AG04450 (cell line): ENCODE results near the gene GLIPR1L2. TPM values are rescaled to one million over a fixed set of nuclear protein-coding genes. Genes with fewer than 3 reads are reported as not detected.
"Not testable (repeated sequence)": the region's sequence is repeated elsewhere in the genome, so short reads cannot be mapped to it uniquely, and the experiment has no call there.

Experiments used
- CTCF ChIA-PET: fragments of 300-600, 350-600 bp; formaldehyde crosslinking; extraction: SDS; loops from one replicate; lab custom pipeline; 2022; ENCODE audit warnings: antibody characterized with exemption, inconsistent platforms; lab: Charles Lee
- POLR2A ChIA-PET: fragments of 350-600 bp; formaldehyde crosslinking; extraction: SDS; loops from one replicate; lab custom pipeline; 2021; ENCODE audit warnings: antibody characterized with exemption, inconsistent platforms; lab: Yijun Ruan, JAX
- DNase-seq: peaks from one replicate; pipeline ENCODE4 v3.0.0-alpha.2; 2011; ENCODE audit warnings: low read depth, low spot score
- H3K27ac ChIP-seq: one replicate; pipeline ENCODE4 v1.5.1; 2012; ENCODE audit warnings: low read depth, low read length, control low read depth
- H3K27me3 ChIP-seq: one replicate; pipeline ENCODE4 v1.6.0; 2012; ENCODE audit warnings: low read length; ENCODE audit not compliant: control insufficient read depth, insufficient read depth
- H3K4me3 ChIP-seq: 2 replicates; pipeline ENCODE4 v1.5.1; 2011; ENCODE audit warnings: mild to moderate bottlenecking, low read depth, low read length, control low read depth
- H3K9me3 ChIP-seq: 2 replicates; pipeline ENCODE4 v1.5.1; 2012; ENCODE audit warnings: low read length; ENCODE audit not compliant: control insufficient read depth, insufficient read depth
- CTCF ChIP-seq: IDR thresholded peaks from 2 replicates; pipeline ENCODE4 v1.5.1; 2011; ENCODE audit warnings: low read depth, low read length, control low read depth, inconsistent platforms
- polyA plus RNA-seq: library from polyadenylated mRNA; depleted of rRNA; stranded (reverse); fragments of >200 nt; gene quantifications from 2 replicates; pipeline ENCODE4 v1.2.3, GENCODE V29; 2011

Gene GLIPR1L2
- polyA plus RNA-seq, 1 experiment = 0.27 TPM

- POLR2A ChIA-PET = no interaction called here
- DNase-seq = no peak
- peaks cover 10% of the 10 kb centered on the region for H3K9me3 ChIP-seq
- no peak overlapping the region for H3K27ac ChIP-seq
- no peaks in the 10 kb centered on the region for H3K27me3 ChIP-seq
- no peak overlapping the region for H3K4me3 ChIP-seq
- no peak for TF ChIP-seq CTCF
- CTCF ChIA-PET = interaction anchor here (1.2 to 2.0 kb wide), 3 partner anchors 15 to 67 kb away, joined by 3 to 6 read pairs (median 6); no protein-coding TSS in a partner anchor
Measured at GRCh38 chr12:75438059-75438754, 47.3 kb downstream of the GLIPR1L2 start.

- CTCF ChIA-PET = no interaction called here
- DNase-seq = no peak
Measured at GRCh38 chr12:75439048-75439447, 48.2 kb downstream of the GLIPR1L2 start.

GRCh38 chr12:75439930-75440329 is 49.0 kb downstream of the GLIPR1L2 start:
- no peak for DNase-seq
- Histone ChIP-seq H3K4me3 (no peak overlapping the region), H3K27me3 (no peaks in the 10 kb centered on the region), H3K27ac (no peak overlapping the region), H3K9me3 (peaks cover 10% of the 10 kb centered on the region)
- ChIA-PET CTCF (interaction anchor here (0.6 kb wide), 1 partner anchor 45 kb away, joined by 3 read pairs; no protein-coding TSS in a partner anchor), POLR2A (no interaction called here)
- TF ChIP-seq CTCF = no peak

More at GRCh38 chr12:75439048-75439447, 48.2 kb downstream of the GLIPR1L2 start:
- POLR2A ChIA-PET = no interaction called here
- no peak overlapping the region for H3K4me3 ChIP-seq
- no peaks in the 10 kb centered on the region for H3K27me3 ChIP-seq
- H3K27ac ChIP-seq = no peak overlapping the region
- peaks cover 10% of the 10 kb centered on the region for H3K9me3 ChIP-seq
- no peak for TF ChIP-seq CTCF

GRCh38 chr12:75441687-75442449 is 51.0 kb downstream of the GLIPR1L2 start:
- H3K9me3 ChIP-seq, H3K4me3 ChIP-seq, H3K27ac ChIP-seq, H3K27me3 ChIP-seq, POLR2A ChIA-PET, DNase-seq: not testable (repeated sequence)
- CTCF ChIA-PET = interaction anchor here (0.8 to 1.0 kb wide), 2 partner anchors 43 to 51 kb away, joined by 3 to 5 read pairs; partner anchors contain the start of gene GLIPR1L2

GRCh38 chr12:75442454-75442853 is 51.6 kb downstream of the GLIPR1L2 start:
- H3K27ac ChIP-seq, DNase-seq, H3K4me3 ChIP-seq, H3K9me3 ChIP-seq, H3K27me3 ChIP-seq, POLR2A ChIA-PET: not testable (repeated sequence)
- CTCF ChIA-PET = interaction anchor here (0.8 to 1.0 kb wide), 2 partner anchors 43 to 51 kb away, joined by 3 to 5 read pairs; partner anchors contain the start of gene GLIPR1L2
